Adipose tissue (tissue), 3 donors: ENCODE results near the gene LINC01488. TPM values are rescaled to one million over a fixed set of nuclear protein-coding genes. Genes with fewer than 3 reads are reported as not detected.

Source experiments
- H3K27ac ChIP-seq: one replicate; pipeline ENCODE4 v1.5.1; 2013; ENCODE audit warnings: low read depth, low read length
- WGBS, 3 donors: extraction: QIAGEN DNeasy Blood & Tissue Kit; methylation state at CpG; one replicate each; pipeline ENCODE4 v1.1.7; 2013; 5-methylcytosine and 5-hydroxymethylcytosine counted together
- polyA plus RNA-seq, 3 donors: library from polyadenylated mRNA; stranded (reverse); fragments of 200-250 nt; gene quantifications; one replicate each; pipeline ENCODE4 v1.2.3, GENCODE V29; 2013
- donor health status: healthy with polysubstance abuse.
- donor health status: Bipolar disorder and iron deficiency.
- donor health status: healthy.

Gene LINC01488
- polyA plus RNA-seq, 3 donors = not detected

- WGBS, 3 donors = 84 to 85% (median 85%) methylated on average over 23 of the region's 23 CpGs
- H3K27ac ChIP-seq = no peak overlapping the region
Observed at GRCh38 chr11:69533296-69534165, 52.1 kb downstream of the LINC01488 start.

- 37 to 76% (median 72%) methylated on average over 14 of the region's 14 CpGs for WGBS, 3 donors
- no peak overlapping the region for H3K27ac ChIP-seq
Observed at GRCh38 chr11:69534166-69534530, 52.7 kb downstream of the LINC01488 start.

- no peak overlapping the region for H3K27ac ChIP-seq
- 79 to 96% (median 91%) methylated on average over 7 of the region's 7 CpGs for WGBS, 3 donors
Observed at GRCh38 chr11:69535908-69536307, 54.4 kb downstream of the LINC01488 start.

- no peak overlapping the region for H3K27ac ChIP-seq
- 93 to 96% (median 95%) methylated on average over 9 of the region's 9 CpGs for WGBS, 3 donors
Observed at GRCh38 chr11:69536406-69536805, 54.9 kb downstream of the LINC01488 start.

GRCh38 chr11:69537126-69537525, 55.7 kb downstream of the LINC01488 start:
- 86 to 94% (median 92%) methylated on average over 10 of the region's 10 CpGs for WGBS, 3 donors

GRCh38 chr11:69537855-69538640, 56.6 kb downstream of the LINC01488 start:
- H3K27ac ChIP-seq = no peak overlapping the region
- 91 to 92% (median 92%) methylated on average over 12 of the region's 12 CpGs for WGBS, 3 donors

More at GRCh38 chr11:69537126-69537525, 55.7 kb downstream of the LINC01488 start:
- no peak overlapping the region for H3K27ac ChIP-seq

- H3K27ac ChIP-seq = no peak overlapping the region
Observed at GRCh38 chr11:69538854-69539253, 57.4 kb downstream of the LINC01488 start.

GRCh38 chr11:69539416-69540117, 58.1 kb downstream of the LINC01488 start:
- 47 to 75% (median 50%) methylated on average over 14 of the region's 14 CpGs for WGBS, 3 donors
- no peak overlapping the region for H3K27ac ChIP-seq

More at GRCh38 chr11:69538854-69539253, 57.4 kb downstream of the LINC01488 start:
- 81 to 88% (median 87%) methylated on average over 8 of the region's 8 CpGs for WGBS, 3 donors

GRCh38 chr11:69540118-69541000, 58.9 kb downstream of the LINC01488 start:
- 76 to 90% (median 79%) methylated on average over 29 to 30 of the region's 30 CpGs for WGBS, 3 donors
- no peak overlapping the region for H3K27ac ChIP-seq

GRCh38 chr11:69541001-69541285, 59.5 kb downstream of the LINC01488 start:
- H3K27ac ChIP-seq = no peak overlapping the region
- WGBS, 3 donors = 86 to 95% (median 88%) methylated on average over 5 of the region's 5 CpGs

- 52 to 75% (median 69%) methylated on average over 8 of the region's 8 CpGs for WGBS, 3 donors
- no peak overlapping the region for H3K27ac ChIP-seq
Observed at GRCh38 chr11:69541501-69542313, 60.2 kb downstream of the LINC01488 start.

- 77 to 90% (median 86%) methylated on average over 42 of the region's 42 CpGs for WGBS, 3 donors
- H3K27ac ChIP-seq = no peak overlapping the region
Observed at GRCh38 chr11:69542314-69543168, 61.1 kb downstream of the LINC01488 start.

Other genes with a start within 250 kb of the LINC01488 start
- 10 to 100 TPM in 1 of 3 donors, under 1 TPM in 2; 0.44 to 15.9 (median 0.79) TPM for gene MYEOV, start 187.5 kb upstream of the LINC01488 start, polyA plus RNA-seq
- 10 to 100 TPM; 11.1 to 59.6 (median 36.9) TPM for gene CCND1, start 159.5 kb downstream of the LINC01488 start, polyA plus RNA-seq
- gene LTO1, start 193.7 kb downstream of the LINC01488 start, polyA plus RNA-seq = 10 to 100 TPM; 11.5 to 17.3 (median 12.6) TPM
- not detected for gene FGF19, start 222.4 kb downstream of the LINC01488 start, polyA plus RNA-seq